Measurements from ENCODE around the gene PSENEN. TPM values are rescaled to one million over a fixed set of nuclear protein-coding genes. Genes with fewer than 3 reads are reported as not detected.

Gene PSENEN, protein sequence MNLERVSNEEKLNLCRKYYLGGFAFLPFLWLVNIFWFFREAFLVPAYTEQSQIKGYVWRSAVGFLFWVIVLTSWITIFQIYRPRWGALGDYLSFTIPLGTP
- total RNA-seq (2014; rRNA removed) = 34.3 and 42.9 TPM in 2 replicates
- percentile 76 among the genes with signal in this experiment for Bru-seq, nascent RNA
- percentile 91 among the genes with signal in this experiment for BruChase-seq, experiment 1, labeled RNA remaining after a 6-hour chase
- percentile 80 among the genes with signal in this experiment for BruChase-seq, experiment 2, labeled RNA remaining after a 2-hour chase
- long read RNA-seq, transcript PSENEN-202 (4 exons, 1,661 nt) = major isoform, 34 of 36 reads
- long read RNA-seq, partial matches to known transcripts = 0 of 36 reads
- long read RNA-seq, other reads (novel, unspliced or antisense) = 0 of 36 reads

DNA sequence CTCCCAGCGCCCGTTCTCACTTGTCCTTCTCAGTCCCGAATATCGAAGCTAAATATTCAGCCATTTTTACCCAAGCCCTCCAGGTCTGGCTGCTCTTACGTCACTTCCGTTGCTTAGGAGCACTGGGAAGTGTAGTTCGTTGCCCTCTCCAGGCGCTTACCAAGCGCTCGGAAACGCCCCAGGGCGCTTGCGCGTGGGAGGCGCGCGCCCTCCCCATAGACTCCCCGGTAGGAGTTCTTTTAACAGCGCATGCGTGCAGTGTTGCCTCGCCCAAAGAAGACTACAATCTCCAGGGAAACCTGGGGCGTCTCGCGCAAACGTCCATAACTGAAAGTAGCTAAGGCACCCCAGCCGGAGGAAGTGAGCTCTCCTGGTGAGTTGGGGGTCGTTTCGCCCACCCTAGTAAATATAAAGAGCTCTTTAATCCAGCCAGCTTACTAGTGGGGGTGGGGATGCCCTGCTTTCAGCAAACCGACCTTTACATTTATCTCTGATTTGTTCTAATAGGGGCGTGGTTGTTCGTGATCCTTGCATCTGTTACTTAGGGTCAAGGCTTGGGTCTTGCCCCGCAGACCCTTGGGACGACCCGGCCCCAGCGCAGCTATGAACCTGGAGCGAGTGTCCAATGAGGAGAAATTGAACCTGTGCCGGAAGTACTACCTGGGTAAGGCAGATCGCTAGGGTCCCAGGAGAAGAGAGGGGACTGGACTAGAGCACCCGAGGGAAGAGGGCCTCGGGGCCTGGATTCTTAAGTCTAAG lies at the start of gene PSENEN, which contains the start of gene U2AF1L4:
Gene PSENEN, plus strand, starts transcription at position 324 of the 759 bp plus-strand sequence. Its CDS starts 280 bp downstream, at position 604.
Gene U2AF1L4, minus strand, starts transcription at position 91 of the 759 bp plus-strand sequence. Its CDS starts 27 bp downstream, at position 64.
- Histone ChIP-seq H3K36me3 (ENCODE audit: low read depth, low read length) (no peaks in the 10 kb centered on the region), H3K4me3 (ENCODE audit: low read length) (peak within 1 kb of the TSS; percentile 90), H3K27ac (ENCODE audit: low read length) (peak within 1 kb of the TSS; percentile 92), H2AFZ (ENCODE audit: low read length) (peak within 1 kb of the TSS; percentile 88), H3K9me3 (ENCODE audit: low read length) (no peaks in the 10 kb centered on the region), H3K79me2 (ENCODE audit: low read length) (peaks cover 26% of the 10 kb centered on the region), H3K4me1 (ENCODE audit: insufficient read depth, low read length) (peaks cover 27% of the 10 kb centered on the region), H3K4me2 (ENCODE audit: low read length) (peak within 1 kb of the TSS; percentile 96), H3F3A (ENCODE audit: low read length, unreplicated experiment) (no peaks in the 10 kb centered on the region), H4K20me1 (ENCODE audit: low read length) (no peaks in the 10 kb centered on the region), H3K9ac (ENCODE audit: low read length) (peak within 1 kb of the TSS; percentile 96), H3K27me3 (ENCODE audit: low read length) (no peaks in the 10 kb centered on the region), H3K9me2 (replicated peaks; ENCODE audit: low read length) (no peaks in the 10 kb centered on the region)
- TF ChIP-seq EZH2 (IDR thresholded peaks at IDR 0.05; ENCODE audit: low read length, unreplicated experiment) (no peak), EZH2phosphoT487 (IDR thresholded peaks at IDR 0.05; ENCODE audit: borderline replicate concordance, low read length) (no peak)
- TF ChIP-seq, protein P1, sequence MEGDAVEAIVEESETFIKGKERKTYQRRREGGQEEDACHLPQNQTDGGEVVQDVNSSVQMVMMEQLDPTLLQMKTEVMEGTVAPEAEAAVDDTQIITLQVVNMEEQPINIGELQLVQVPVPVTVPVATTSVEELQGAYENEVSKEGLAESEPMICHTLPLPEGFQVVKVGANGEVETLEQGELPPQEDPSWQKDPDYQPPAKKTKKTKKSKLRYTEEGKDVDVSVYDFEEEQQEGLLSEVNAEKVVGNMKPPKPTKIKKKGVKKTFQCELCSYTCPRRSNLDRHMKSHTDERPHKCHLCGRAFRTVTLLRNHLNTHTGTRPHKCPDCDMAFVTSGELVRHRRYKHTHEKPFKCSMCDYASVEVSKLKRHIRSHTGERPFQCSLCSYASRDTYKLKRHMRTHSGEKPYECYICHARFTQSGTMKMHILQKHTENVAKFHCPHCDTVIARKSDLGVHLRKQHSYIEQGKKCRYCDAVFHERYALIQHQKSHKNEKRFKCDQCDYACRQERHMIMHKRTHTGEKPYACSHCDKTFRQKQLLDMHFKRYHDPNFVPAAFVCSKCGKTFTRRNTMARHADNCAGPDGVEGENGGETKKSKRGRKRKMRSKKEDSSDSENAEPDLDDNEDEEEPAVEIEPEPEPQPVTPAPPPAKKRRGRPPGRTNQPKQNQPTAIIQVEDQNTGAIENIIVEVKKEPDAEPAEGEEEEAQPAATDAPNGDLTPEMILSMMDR (conservative IDR thresholded peaks at IDR 0.05; ENCODE audit: low read depth, low read length) = no peak
- ChIA-PET POLR2A (ENCODE audit: unreplicated experiment) (interaction anchor here (0.7 kb wide), 1 partner anchor 32 kb away, joined by 7 read pairs; no protein-coding TSS in a partner anchor), CTCF (no interaction called here)
- DNase-seq = peak; percentile 98
- intact Hi-C loops (cut with micrococcal nuclease) = loop anchor here (2.0 kb wide), 1 partner anchor 29 kb away; no protein-coding TSS in a partner anchor
- peak; percentile 61 for ATAC-seq
- TSS peak; percentile 40 for BruUV-seq (replicated peaks)

DNA sequence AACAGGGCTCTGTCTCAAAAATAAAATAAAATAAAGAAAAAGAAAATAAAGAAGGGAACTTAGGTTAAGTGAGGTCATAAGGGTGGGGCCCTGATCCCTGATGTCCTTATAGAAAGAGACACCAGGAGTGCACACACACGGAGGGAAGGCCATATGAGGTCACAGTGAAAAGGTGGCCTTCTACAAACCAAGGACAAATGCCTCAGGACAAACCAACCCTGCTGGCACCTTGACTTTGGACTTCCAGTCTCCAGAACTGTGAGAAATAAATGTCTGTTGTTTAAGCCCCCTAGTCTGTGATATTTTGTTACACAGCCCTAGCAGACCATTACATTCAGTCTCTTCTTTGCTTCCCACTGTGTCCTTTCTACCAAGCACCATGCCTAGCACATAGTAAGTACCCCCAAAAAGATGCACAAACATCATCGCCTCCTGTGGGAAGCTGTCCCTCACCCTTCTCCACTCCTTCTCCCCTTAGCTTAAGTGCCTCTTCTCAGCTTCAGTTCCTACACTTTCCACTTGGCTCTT lies 49.5 kb upstream of the PSENEN start:
- Histone ChIP-seq H2AFZ (ENCODE audit: low read length) (no peak overlapping the region), H3K79me2 (ENCODE audit: low read length) (no peaks in the 10 kb centered on the region), H3K27me3 (ENCODE audit: low read length) (no peaks in the 10 kb centered on the region), H3K4me3 (ENCODE audit: low read length) (no peak overlapping the region), H3K9ac (ENCODE audit: low read length) (no peak overlapping the region), H3K4me1 (ENCODE audit: insufficient read depth, low read length) (no peaks in the 10 kb centered on the region), H3K9me2 (replicated peaks; ENCODE audit: low read length) (no peaks in the 10 kb centered on the region), H3K4me2 (ENCODE audit: low read length) (no peak overlapping the region), H3K27ac (ENCODE audit: low read length) (no peak overlapping the region), H3F3A (ENCODE audit: low read length, unreplicated experiment) (no peaks in the 10 kb centered on the region), H3K36me3 (ENCODE audit: low read depth, low read length) (no peaks in the 10 kb centered on the region; the same call in 1 of the 2 replicates), H4K20me1 (ENCODE audit: low read length) (no peaks in the 10 kb centered on the region), H3K9me3 (ENCODE audit: low read length) (no peaks in the 10 kb centered on the region)
- POLR2A ChIA-PET (ENCODE audit: unreplicated experiment) = no interaction called here
- BruUV-seq (replicated peaks) = no TSS peak
- DNase-seq (no peak), ATAC-seq (no peak)
- TF ChIP-seq EZH2phosphoT487 (IDR thresholded peaks at IDR 0.05; ENCODE audit: borderline replicate concordance, low read length) (no peak), EZH2 (IDR thresholded peaks at IDR 0.05; ENCODE audit: low read length, unreplicated experiment) (no peak)
- TF ChIP-seq, protein P1 (conservative IDR thresholded peaks at IDR 0.05; ENCODE audit: low read depth, low read length) = no peak
- intact Hi-C loops (cut with micrococcal nuclease) = loop anchor here (10.0 kb wide), 1 partner anchor 129 kb away; no protein-coding TSS in a partner anchor
- CTCF ChIA-PET = no interaction called here
